Measurements from ENCODE around the gene PPIF. TPM values are rescaled to one million over a fixed set of nuclear protein-coding genes. Genes with fewer than 3 reads are reported as not detected.

Gene PPIF
- total and polyA plus RNA-seq, 8 donors: 29.7 to 75.6 (median 31.0) TPM

- no peak for ATAC-seq
- H3K36me3 ChIP-seq: peaks cover 0 to 17% of the 10 kb centered on the region in 2 donors
- no peak overlapping the region for H3K27ac ChIP-seq
- TF ChIP-seq, protein P1, sequence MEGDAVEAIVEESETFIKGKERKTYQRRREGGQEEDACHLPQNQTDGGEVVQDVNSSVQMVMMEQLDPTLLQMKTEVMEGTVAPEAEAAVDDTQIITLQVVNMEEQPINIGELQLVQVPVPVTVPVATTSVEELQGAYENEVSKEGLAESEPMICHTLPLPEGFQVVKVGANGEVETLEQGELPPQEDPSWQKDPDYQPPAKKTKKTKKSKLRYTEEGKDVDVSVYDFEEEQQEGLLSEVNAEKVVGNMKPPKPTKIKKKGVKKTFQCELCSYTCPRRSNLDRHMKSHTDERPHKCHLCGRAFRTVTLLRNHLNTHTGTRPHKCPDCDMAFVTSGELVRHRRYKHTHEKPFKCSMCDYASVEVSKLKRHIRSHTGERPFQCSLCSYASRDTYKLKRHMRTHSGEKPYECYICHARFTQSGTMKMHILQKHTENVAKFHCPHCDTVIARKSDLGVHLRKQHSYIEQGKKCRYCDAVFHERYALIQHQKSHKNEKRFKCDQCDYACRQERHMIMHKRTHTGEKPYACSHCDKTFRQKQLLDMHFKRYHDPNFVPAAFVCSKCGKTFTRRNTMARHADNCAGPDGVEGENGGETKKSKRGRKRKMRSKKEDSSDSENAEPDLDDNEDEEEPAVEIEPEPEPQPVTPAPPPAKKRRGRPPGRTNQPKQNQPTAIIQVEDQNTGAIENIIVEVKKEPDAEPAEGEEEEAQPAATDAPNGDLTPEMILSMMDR (IDR thresholded peaks at IDR 0.05): no peak
- no peak overlapping the region for H3K4me3 ChIP-seq
- no peak for DNase-seq
- peaks cover 10 to 50% of the 10 kb centered on the region in 2 donors for H3K4me1 ChIP-seq
- intact Hi-C loops (cut with DNase I): no loop called here
- no peaks in the 10 kb centered on the region for H3K9me3 ChIP-seq
- no peaks in the 10 kb centered on the region for H3K27me3 ChIP-seq
These were observed 1.8 kb upstream of the PPIF start for GRCh38 chr10:79345241-79346011.

- no peak overlapping the region for H3K4me3 ChIP-seq
- ATAC-seq (no peak), DNase-seq (no peak)
- peaks cover 10 to 55% of the 10 kb centered on the region in 2 donors for H3K4me1 ChIP-seq
- no peaks in the 10 kb centered on the region for H3K9me3 ChIP-seq
- TF ChIP-seq, protein P1 (IDR thresholded peaks at IDR 0.05): no peak
- H3K27ac ChIP-seq: no peak overlapping the region
- intact Hi-C loops (cut with DNase I): no loop called here
- peaks cover 0 to 23% of the 10 kb centered on the region in 2 donors for H3K36me3 ChIP-seq
- H3K27me3 ChIP-seq: no peaks in the 10 kb centered on the region
These were observed 1.3 kb upstream of the PPIF start for GRCh38 chr10:79346012-79346340.

GRCh38 chr10:79346388-79347225, 662 bp upstream of the PPIF start:
- peak overlapping the region in 1 of 2 donors; percentile 97 for H3K27ac ChIP-seq

GRCh38 chr10:79347894-79348639, 798 bp downstream of the PPIF start:
- peak overlapping the region; percentile 94 for H3K4me3 ChIP-seq
- TF ChIP-seq, protein P1 (IDR thresholded peaks at IDR 0.05): no peak
- H3K27ac ChIP-seq: peak overlapping the region; percentile 85 to 97
- intact Hi-C loops (cut with DNase I): no loop called here
- ATAC-seq: peak; percentile 71
- H3K27me3 ChIP-seq: no peaks in the 10 kb centered on the region
- H3K4me1 ChIP-seq: peaks cover 10 to 76% of the 10 kb centered on the region in 2 donors
- peaks cover 0 to 44% of the 10 kb centered on the region in 2 donors for H3K36me3 ChIP-seq
- DNase-seq: peak; percentile 40 to 96 (median 80)
- no peaks in the 10 kb centered on the region for H3K9me3 ChIP-seq

More at GRCh38 chr10:79346388-79347225, 662 bp upstream of the PPIF start:
- DNase-seq: no peak
- TF ChIP-seq, protein P1 (IDR thresholded peaks at IDR 0.05): no peak
- peak overlapping the region in 1 of 2 donors; percentile 94 for H3K4me3 ChIP-seq
- no peaks in the 10 kb centered on the region for H3K9me3 ChIP-seq
- ATAC-seq: no peak
- H3K27me3 ChIP-seq: no peaks in the 10 kb centered on the region
- H3K36me3 ChIP-seq: peaks cover 0 to 29% of the 10 kb centered on the region in 2 donors
- peaks cover 10 to 62% of the 10 kb centered on the region in 2 donors for H3K4me1 ChIP-seq
- intact Hi-C loops (cut with DNase I): no loop called here
